ENCODE measurements around the gene ZNF384.
"Not testable (repeated sequence)": the region's sequence is repeated elsewhere in the genome, so short reads cannot be mapped to it uniquely, and the experiment has no call there.

ZNF384 gene

DNA sequence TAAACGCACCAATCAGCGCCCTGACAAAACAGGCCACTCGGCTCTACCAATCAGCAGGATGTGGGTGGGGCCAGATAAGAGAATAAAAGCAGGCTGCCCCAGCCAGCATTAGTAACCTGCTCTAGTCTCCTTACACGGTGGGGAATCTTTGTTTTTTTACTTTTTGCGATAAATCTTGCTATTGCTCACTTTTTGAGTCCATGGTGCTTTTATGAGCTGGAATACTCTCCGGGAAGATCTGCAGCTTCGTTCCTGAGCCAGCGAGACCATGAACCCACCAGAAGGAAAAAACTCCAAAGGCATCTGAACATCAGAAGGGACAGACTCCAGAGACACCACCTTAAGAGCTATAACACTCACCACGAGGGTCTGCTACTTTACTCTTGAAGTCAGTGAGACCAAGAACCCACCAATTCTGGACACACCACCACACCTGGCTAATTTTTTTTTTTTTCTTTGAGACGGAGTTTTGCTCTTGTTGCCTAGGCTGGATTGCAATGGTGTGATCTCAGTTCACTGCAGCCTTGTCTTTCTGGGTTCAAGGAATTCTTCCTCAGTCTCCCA is 27.8 kb upstream of the ZNF384 start:
- CTCF ChIA-PET = no interaction called here
- TF ChIP-seq, protein P1, sequence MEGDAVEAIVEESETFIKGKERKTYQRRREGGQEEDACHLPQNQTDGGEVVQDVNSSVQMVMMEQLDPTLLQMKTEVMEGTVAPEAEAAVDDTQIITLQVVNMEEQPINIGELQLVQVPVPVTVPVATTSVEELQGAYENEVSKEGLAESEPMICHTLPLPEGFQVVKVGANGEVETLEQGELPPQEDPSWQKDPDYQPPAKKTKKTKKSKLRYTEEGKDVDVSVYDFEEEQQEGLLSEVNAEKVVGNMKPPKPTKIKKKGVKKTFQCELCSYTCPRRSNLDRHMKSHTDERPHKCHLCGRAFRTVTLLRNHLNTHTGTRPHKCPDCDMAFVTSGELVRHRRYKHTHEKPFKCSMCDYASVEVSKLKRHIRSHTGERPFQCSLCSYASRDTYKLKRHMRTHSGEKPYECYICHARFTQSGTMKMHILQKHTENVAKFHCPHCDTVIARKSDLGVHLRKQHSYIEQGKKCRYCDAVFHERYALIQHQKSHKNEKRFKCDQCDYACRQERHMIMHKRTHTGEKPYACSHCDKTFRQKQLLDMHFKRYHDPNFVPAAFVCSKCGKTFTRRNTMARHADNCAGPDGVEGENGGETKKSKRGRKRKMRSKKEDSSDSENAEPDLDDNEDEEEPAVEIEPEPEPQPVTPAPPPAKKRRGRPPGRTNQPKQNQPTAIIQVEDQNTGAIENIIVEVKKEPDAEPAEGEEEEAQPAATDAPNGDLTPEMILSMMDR (IDR thresholded peaks at IDR 0.05; ENCODE audit: insufficient read depth, low read length, missing control alignments) = no peak
- POLR2A ChIA-PET = no interaction called here
- no peak overlapping the region for H3K4me3 ChIP-seq (ENCODE audit: low read depth, low read length)
- no peak for DNase-seq (ENCODE audit: low read depth, low spot score)

DNA sequence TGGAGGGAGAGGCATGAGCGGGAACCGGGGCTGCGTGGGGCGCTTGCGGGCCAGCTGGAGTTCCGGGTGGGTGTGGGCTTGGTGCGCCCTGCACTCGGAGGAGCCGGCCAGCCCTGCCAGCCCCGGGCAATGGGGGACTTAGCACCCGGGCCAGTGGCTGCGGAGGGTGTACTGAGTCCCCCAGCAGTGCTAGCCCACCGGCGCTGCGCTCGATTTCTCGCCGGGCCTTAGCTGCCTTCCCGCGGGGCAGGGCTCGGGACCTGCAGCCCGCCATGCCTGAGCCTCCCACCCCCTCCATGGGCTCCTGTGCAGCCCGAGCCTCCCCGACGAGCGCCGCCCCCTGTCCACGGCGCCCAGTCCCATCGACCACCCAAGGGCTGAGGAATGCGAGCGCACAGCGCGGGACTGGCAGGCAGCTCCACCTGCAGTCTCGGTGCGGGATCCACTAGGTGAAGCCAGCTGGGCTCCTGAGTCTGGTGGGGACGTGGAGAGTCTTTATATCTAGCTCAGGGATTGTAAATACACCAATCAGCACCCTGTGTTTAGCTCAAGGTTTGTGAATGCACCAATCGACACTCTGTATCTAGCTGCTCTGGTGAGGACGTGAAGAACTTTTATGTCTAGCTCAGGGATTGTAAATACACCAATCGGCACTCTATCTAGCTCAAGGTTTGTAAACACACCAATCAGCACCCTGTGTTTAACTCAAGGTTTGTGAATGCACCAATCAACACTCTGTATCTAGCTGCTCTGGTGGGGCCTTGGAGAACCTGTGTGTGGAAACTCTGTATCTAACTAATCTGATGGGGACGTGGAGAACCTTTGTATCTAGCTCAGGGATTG is 27.1 kb upstream of the ZNF384 start:
- H3K4me3 ChIP-seq (ENCODE audit: low read depth, low read length); CTCF ChIA-PET; DNase-seq (ENCODE audit: low read depth, low spot score); POLR2A ChIA-PET: not testable (repeated sequence)

DNA sequence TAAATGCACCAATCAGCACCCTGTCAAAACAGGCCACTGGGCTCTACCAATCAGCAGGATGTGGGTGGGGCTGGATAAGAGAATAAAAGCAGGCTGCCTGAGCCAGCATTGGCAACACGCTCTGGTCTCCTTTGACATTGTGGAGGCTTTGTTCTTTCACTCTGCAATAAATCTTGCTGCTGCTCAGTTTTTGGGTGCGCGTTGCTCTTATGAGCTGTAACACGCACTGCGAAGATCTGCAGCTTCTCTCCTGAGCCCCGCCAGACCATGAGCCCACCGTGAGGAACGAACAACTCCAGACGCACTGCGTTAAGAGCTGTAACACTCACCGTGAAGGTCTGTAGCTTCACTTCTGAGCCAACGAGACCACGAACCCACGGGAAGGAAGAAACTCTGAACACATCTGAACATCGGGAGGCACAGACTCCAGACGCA is 19.8 kb upstream of the ZNF384 start:
- ChIA-PET CTCF (interaction anchor here (1.4 to 3.8 kb wide), 3 partner anchors 11 to 45 kb away, joined by 3 to 11 read pairs (median 7); partner anchors contain the start of gene MLF2), POLR2A (interaction anchor here (1.8 kb wide), 1 partner anchor 15 kb away, joined by 6 read pairs; the partner anchor contains the start of gene COPS7A)
- no peak overlapping the region for H3K4me3 ChIP-seq (ENCODE audit: low read depth, low read length)
- DNase-seq (ENCODE audit: low read depth, low spot score) = no peak
- TF ChIP-seq, protein P1 (IDR thresholded peaks at IDR 0.05; ENCODE audit: insufficient read depth, low read length, missing control alignments) = no peak

DNA sequence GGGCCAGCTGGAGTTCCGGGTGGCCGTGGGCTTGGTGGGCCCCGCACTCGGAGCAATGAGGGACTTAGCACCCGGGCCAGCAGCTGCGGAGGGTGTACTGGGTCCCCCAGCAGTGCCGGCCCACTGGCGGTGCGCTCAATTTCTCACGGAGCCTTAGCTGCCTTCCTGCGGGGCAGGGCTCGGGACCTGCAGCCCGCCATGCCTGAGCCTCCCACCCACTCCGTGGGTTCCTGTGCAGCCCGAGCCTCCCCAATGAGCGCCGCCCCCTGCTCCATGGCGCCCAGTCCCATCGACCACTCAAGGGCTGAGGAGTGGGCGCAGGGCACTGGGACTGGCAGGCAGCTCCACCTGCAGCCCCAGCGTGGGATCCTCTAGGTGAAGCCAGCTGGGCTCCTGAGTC is 19.2 kb upstream of the ZNF384 start:
- ChIA-PET POLR2A (interaction anchor here (1.8 kb wide), 1 partner anchor 16 kb away, joined by 6 read pairs; the partner anchor contains the start of gene COPS7A), CTCF (interaction anchor here (2.2 to 3.8 kb wide), 2 partner anchors 10 to 45 kb away, joined by 7 to 11 read pairs; partner anchors contain the start of gene MLF2)
- DNase-seq (ENCODE audit: low read depth, low spot score); H3K4me3 ChIP-seq (ENCODE audit: low read depth, low read length): not testable (repeated sequence)

DNA sequence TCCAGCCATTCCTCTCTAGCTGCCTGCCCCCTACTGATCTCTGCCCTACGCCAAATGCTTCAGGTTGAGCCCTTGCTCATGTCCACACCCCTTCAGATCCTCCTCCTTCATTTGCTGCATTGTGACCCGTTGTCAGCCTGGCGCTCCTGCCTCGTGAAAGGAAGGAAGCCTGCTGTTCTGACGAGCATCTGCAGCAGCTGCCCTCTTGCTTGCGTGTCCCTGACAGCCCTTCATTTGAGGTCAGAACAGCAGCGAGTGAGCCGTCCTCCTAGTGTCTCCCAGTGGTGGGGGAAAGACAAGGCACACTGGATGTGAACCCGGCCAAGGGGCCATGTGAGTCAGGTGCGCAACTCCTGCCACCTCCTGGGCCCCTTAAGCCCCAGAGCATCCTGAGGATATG is 14.5 kb upstream of the ZNF384 start:
- DNase-seq (ENCODE audit: low read depth, low spot score) = no peak
- ChIA-PET CTCF (no interaction called here), POLR2A (no interaction called here)
- TF ChIP-seq, protein P1 (IDR thresholded peaks at IDR 0.05; ENCODE audit: insufficient read depth, low read length, missing control alignments) = no peak
- no peak overlapping the region for H3K4me3 ChIP-seq (ENCODE audit: low read depth, low read length)

DNA sequence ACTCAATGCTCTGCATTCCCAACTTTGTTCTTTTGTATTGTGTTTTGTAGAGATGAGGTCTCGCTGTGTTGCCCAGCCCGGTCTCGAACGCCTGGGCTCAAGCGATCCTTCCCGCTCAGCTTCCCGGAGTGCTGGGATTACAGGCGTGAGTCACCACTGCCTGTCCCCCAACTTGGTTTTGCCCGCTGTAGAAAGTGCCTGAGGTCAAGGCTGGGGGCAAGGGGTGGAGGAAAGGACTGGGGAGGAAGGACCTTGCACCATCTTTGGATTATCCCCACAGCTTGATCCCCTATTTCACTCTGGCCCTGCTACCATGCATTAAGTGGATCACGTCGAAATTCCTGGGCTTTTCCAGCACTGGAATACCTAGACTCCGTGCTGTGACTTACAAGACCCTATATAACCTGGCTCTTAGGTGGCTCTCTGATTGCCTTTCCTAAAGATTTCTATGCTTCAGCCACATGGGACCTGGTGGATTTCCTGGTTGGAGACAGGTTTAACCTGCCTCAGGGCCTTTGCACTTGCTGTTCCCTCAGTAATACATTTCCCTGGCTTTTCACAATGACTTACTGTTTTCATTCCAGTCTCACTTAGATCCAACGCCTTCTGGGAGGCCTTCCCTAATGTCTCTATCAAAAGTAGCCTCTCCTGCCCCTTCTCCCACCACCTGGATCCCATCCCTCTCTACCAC is 12.0 kb upstream of the ZNF384 start:
- TF ChIP-seq, protein P1 (IDR thresholded peaks at IDR 0.05; ENCODE audit: insufficient read depth, low read length, missing control alignments) = no peak
- ChIA-PET POLR2A (no interaction called here), CTCF (no interaction called here)
- peak overlapping the region; percentile 70 for H3K4me3 ChIP-seq (ENCODE audit: low read depth, low read length)
- no peak for DNase-seq (ENCODE audit: low read depth, low spot score)

DNA sequence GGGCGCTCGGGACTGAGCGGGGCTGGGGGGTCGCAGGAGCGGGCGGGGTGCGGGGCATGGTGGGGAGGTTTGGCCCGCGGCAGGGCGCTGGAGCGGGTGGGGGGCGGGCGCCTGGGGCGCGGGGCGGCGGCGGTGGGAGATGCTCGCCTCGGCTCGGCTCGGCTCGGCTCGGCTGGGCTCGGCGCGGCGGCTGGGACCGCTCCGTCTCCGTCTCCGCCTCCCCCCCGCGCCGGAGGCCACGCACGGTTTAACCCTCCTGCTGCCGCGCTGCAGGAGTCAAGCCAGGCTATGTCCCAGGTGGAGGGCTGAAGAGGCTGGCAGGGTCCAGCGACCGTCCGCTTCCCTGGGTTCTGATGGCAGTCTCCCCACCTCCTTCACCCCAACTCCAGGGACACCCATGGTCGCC is 11.5 kb upstream of the ZNF384 start, which contains the start of gene PIANP:
PIANP (minus strand) TSS at position 170 of the 406 bp plus-strand sequence. CDS start 2,754 bp downstream, outside the sequence.
- CTCF ChIA-PET = interaction anchor here (5.8 kb wide), 1 partner anchor 79 kb away, joined by 99 read pairs; no protein-coding TSS in a partner anchor
- TF ChIP-seq, protein P1 (IDR thresholded peaks at IDR 0.05; ENCODE audit: insufficient read depth, low read length, missing control alignments) = no peak
- POLR2A ChIA-PET = interaction anchor here (1.2 kb wide), 1 partner anchor 166 kb away, joined by 4 read pairs; the partner anchor contains the start of gene TPI1
- peak within 1 kb of the TSS; percentile 70 for H3K4me3 ChIP-seq (ENCODE audit: low read depth, low read length)
- no peak for DNase-seq (ENCODE audit: low read depth, low spot score)

All from AG04449 (cell line).